AG04450 (cell line): ENCODE measurements around the gene LRRC75A. TPM values are rescaled to one million over a fixed set of nuclear protein-coding genes. Genes with fewer than 3 reads are reported as not detected.
A peak's percentile ranks its signal among the peaks of the same experiment; 100 is the strongest.

Experiments
- CTCF ChIA-PET: fragments of 300-600, 350-600 bp; formaldehyde crosslinking; extraction: SDS; loops from one replicate; lab custom pipeline; 2022; ENCODE audit warnings: antibody characterized with exemption, inconsistent platforms; lab: Charles Lee
- POLR2A ChIA-PET: fragments of 350-600 bp; formaldehyde crosslinking; extraction: SDS; loops from one replicate; lab custom pipeline; 2021; ENCODE audit warnings: antibody characterized with exemption, inconsistent platforms; lab: Yijun Ruan, JAX
- DNase-seq: peaks from one replicate; pipeline ENCODE4 v3.0.0-alpha.2; 2011; ENCODE audit warnings: low read depth, low spot score
- H3K27ac ChIP-seq: one replicate; pipeline ENCODE4 v1.5.1; 2012; ENCODE audit warnings: low read depth, low read length, control low read depth
- H3K27me3 ChIP-seq: one replicate; pipeline ENCODE4 v1.6.0; 2012; ENCODE audit warnings: low read length; ENCODE audit not compliant: control insufficient read depth, insufficient read depth
- H3K4me3 ChIP-seq: 2 replicates; pipeline ENCODE4 v1.5.1; 2011; ENCODE audit warnings: mild to moderate bottlenecking, low read depth, low read length, control low read depth
- H3K9me3 ChIP-seq: 2 replicates; pipeline ENCODE4 v1.5.1; 2012; ENCODE audit warnings: low read length; ENCODE audit not compliant: control insufficient read depth, insufficient read depth
- polyA minus RNA-seq: library from RNA; depleted of rRNA, polyadenylated mRNA; stranded (reverse); fragments of >200 nt; gene quantifications from 2 replicates; pipeline ENCODE4 v1.2.3, GENCODE V29; 2011; rRNA and poly(A)+ RNA removed
- polyA plus RNA-seq: library from polyadenylated mRNA; depleted of rRNA; stranded (reverse); fragments of >200 nt; gene quantifications from 2 replicates; pipeline ENCODE4 v1.2.3, GENCODE V29; 2011; rRNA removed
- TF ChIP-seq, protein P1 (sequence below): IDR thresholded peaks from 2 replicates; pipeline ENCODE4 v1.5.1; 2011; ENCODE audit warnings: low read depth, low read length, control low read depth, inconsistent platforms

LRRC75A gene, protein sequence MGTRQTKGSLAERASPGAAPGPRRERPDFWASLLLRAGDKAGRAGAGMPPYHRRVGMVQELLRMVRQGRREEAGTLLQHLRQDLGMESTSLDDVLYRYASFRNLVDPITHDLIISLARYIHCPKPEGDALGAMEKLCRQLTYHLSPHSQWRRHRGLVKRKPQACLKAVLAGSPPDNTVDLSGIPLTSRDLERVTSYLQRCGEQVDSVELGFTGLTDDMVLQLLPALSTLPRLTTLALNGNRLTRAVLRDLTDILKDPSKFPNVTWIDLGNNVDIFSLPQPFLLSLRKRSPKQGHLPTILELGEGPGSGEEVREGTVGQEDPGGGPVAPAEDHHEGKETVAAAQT
- 1.2 TPM in 2 replicates for polyA plus RNA-seq
- polyA minus RNA-seq: 0.74 and 0.78 TPM in 2 replicates

DNA sequence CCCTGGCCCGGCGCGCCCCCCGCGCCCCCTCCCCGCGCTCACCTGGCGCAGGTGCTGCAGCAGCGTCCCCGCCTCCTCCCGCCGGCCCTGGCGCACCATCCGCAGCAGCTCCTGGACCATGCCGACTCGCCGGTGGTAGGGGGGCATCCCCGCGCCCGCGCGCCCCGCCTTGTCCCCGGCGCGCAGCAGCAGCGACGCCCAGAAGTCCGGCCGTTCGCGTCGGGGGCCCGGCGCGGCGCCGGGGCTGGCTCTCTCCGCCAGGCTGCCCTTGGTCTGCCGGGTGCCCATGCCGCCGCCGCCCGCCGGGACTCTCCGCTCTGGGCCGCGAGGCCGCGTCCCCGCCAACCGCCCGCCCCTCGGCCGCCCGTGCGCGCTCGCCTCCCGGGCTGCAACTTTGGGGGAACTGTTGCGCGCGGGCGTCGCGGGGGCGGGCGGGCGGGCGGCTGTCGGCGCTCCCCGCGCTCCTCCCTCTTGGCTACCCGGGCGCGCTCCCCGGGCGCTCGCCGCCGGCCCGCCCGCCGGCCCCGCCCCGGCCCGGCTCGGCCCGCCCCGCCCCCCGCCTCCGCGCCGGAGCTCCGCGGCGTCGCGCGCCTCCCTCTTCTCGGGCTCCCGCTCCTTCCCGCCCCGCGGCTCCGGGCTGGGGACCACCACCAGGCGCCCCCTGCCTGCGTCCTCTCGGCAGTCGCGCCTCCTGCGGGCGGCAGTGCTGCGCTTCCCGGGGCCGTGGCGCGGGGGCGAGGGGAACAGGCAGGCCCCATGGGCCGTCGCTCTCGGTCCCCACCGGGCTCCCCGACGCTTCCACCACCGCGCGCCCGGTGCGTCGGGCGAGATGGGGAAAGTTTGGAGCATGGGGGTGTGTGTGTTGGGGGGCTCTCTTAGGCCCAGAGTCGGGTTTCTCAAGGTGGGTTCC, at the start of gene LRRC75A:
LRRC75A (minus strand) TSS at position 491 of the 910 bp plus-strand sequence; CDS start at position 288, 203 bp downstream.
- H3K27ac ChIP-seq: no peak within 1 kb of the TSS
- ChIA-PET POLR2A (interaction anchor here (0.6 to 1.0 kb wide), 3 partner anchors 53 to 707 kb away, joined by 3 to 5 read pairs (median 4); partner anchors contain the start of gene UBB), CTCF (interaction anchor here (1.0 kb wide), 1 partner anchor 39 kb away, joined by 5 read pairs; no protein-coding TSS in a partner anchor)
- H3K9me3 ChIP-seq: no peaks in the 10 kb centered on the region; the same call in 1 of the 2 replicates
- peaks cover 31% of the 10 kb centered on the region for H3K27me3 ChIP-seq
- TF ChIP-seq, protein P1, sequence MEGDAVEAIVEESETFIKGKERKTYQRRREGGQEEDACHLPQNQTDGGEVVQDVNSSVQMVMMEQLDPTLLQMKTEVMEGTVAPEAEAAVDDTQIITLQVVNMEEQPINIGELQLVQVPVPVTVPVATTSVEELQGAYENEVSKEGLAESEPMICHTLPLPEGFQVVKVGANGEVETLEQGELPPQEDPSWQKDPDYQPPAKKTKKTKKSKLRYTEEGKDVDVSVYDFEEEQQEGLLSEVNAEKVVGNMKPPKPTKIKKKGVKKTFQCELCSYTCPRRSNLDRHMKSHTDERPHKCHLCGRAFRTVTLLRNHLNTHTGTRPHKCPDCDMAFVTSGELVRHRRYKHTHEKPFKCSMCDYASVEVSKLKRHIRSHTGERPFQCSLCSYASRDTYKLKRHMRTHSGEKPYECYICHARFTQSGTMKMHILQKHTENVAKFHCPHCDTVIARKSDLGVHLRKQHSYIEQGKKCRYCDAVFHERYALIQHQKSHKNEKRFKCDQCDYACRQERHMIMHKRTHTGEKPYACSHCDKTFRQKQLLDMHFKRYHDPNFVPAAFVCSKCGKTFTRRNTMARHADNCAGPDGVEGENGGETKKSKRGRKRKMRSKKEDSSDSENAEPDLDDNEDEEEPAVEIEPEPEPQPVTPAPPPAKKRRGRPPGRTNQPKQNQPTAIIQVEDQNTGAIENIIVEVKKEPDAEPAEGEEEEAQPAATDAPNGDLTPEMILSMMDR: no peak
- peak within 1 kb of the TSS; percentile 57 for H3K4me3 ChIP-seq
- no peak for DNase-seq

DNA sequence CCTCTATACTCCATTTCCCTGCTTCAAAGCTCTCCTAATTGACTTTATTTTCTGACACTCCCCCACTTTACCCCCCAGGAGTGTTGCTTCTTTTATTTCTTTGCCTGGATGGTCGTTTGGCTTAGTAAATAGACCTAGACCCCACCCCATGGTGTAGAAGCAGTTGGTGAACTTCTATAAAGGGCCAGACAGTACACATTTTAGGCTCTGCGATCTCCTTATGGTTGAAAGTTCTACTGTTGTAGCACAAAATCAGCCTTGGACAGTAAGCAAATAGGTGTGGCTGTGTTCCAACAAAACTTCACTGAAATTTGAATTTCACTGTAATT, 45.1 kb upstream of the LRRC75A start:
- Histone ChIP-seq H3K27ac (no peak overlapping the region), H3K9me3 (peaks cover 13% of the 10 kb centered on the region), H3K4me3 (no peak overlapping the region), H3K27me3 (peaks cover 7% of the 10 kb centered on the region)
- TF ChIP-seq, protein P1: no peak
- POLR2A ChIA-PET: no interaction called here
- DNase-seq: no peak
- CTCF ChIA-PET: interaction anchor here (0.8 to 2.6 kb wide), 5 partner anchors 47 to 455 kb away, joined by 3 to 10 read pairs (median 7); no protein-coding TSS in a partner anchor

DNA sequence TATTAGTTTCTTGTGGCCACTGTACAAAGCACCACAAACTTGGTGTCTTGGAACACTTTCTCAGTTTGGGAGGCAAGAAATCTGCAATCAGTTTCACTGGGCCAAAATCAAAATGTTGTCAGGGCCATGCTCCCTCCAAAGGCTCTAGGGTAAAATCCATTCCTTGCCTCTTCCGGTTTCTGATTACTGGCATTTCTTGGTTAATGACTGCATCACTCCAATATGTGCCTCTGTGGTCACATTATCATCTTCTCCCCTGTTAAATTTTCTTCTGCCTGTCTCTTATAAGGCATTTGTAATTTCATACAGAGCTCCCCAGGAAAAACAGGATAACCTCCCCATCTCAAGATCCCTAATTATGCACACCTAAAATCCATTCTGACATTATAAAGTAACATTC, 42.2 kb upstream of the LRRC75A start:
- no peak overlapping the region for H3K27ac ChIP-seq
- DNase-seq: no peak
- POLR2A ChIA-PET: no interaction called here
- H3K27me3 ChIP-seq: peaks cover 15% of the 10 kb centered on the region
- TF ChIP-seq, protein P1: no peak
- H3K4me3 ChIP-seq: no peak overlapping the region
- peaks cover 13% of the 10 kb centered on the region for H3K9me3 ChIP-seq
- CTCF ChIA-PET: interaction anchor here (1.1 to 1.5 kb wide), 2 partner anchors 55 to 81 kb away, joined by 3 to 5 read pairs; no protein-coding TSS in a partner anchor

DNA sequence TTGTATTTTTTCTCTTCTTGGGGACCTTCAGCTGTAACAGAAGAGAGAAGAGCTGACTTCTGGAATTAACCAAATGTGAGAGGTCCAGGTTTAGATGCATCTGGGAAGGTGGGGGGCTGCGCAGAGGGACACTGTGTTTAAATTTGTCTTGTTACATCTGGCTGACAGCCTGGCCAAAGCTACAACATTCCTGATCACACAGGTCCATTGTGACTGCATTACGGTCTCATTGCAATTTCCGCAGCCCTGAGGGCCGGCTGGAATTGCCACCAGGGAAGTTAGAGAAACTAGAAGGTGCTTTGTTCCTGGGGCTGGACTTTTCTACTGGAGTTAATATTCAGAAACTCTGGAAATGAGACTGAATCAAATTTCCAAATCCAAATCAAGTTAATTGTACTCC, 37.9 kb upstream of the LRRC75A start:
- TF ChIP-seq, protein P1: no peak
- Histone ChIP-seq H3K4me3 (no peak overlapping the region), H3K27ac (no peak overlapping the region), H3K9me3 (no peaks in the 10 kb centered on the region), H3K27me3 (peaks cover 16% of the 10 kb centered on the region)
- POLR2A ChIA-PET: no interaction called here
- CTCF ChIA-PET: interaction anchor here (3.0 kb wide), 1 partner anchor 76 kb away, joined by 9 read pairs; no protein-coding TSS in a partner anchor
- DNase-seq: no peak
